Caco-2 (cell line): ENCODE measurements around the gene CYREN. TPM values are rescaled to one million over a fixed set of nuclear protein-coding genes. Genes with fewer than 3 reads are reported as not detected.
"Not testable (repeated sequence)": the region's sequence is repeated elsewhere in the genome, so short reads cannot be mapped to it uniquely, and the experiment has no call there.

ENCODE experiments used
- BruUV-seq: library from RNA; stranded (reverse); fragments of 400-500 nt; replicated peaks from 2 replicates; lab custom pipeline; 2021; lab: Mats Ljungman, UMichigan
- CTCF ChIA-PET: fragments of 300-600 bp; sonication (Branson Sonifier 250); formaldehyde crosslinking; loops from one replicate; lab custom pipeline; 2022; ENCODE audit warnings: antibody characterized with exemption; lab: Charles Lee
- POLR2A ChIA-PET: fragments of 300-600 bp; sonication (Branson Sonifier 250); formaldehyde crosslinking; loops from one replicate; lab custom pipeline; 2022; ENCODE audit warnings: antibody characterized with exemption; lab: Charles Lee
- DNase-seq, 2 experiments: peaks; one replicate each; pipeline versions ENCODE4 v3.0.0 to v3.0.0-alpha.2; 2020 to 2022
- H3K27me3 ChIP-seq: replicated peaks from 2 replicates; pipeline ENCODE4 v1.6.0; 2011; ENCODE audit warnings: low read length; ENCODE audit not compliant: control insufficient read depth, insufficient read depth
- H3K36me3 ChIP-seq: 2 replicates; pipeline ENCODE4 v1.5.1; 2011; ENCODE audit warnings: low read length; ENCODE audit not compliant: control insufficient read depth, insufficient read depth
- H3K4me1 ChIP-seq: fragments of 250-450 bp; sonication (Bioruptor Pico); 2 replicates; pipeline ENCODE4 v1.5.1; 2020; ENCODE audit warnings: mild to moderate bottlenecking
- H3K4me3 ChIP-seq: 2 replicates; pipeline ENCODE4 v1.5.1; 2011; ENCODE audit warnings: low read depth, mild to moderate bottlenecking, control low read depth, low read length
- H3K9me3 ChIP-seq: fragments of 250-450 bp; sonication (Bioruptor Pico); 2 replicates; pipeline ENCODE4 v1.5.1; 2020; ENCODE audit warnings: mild to moderate bottlenecking, moderate library complexity
- H3K27ac Mint-ChIP-seq: one replicate; pipeline ENCODE4 v1.8.0; 2022; ENCODE audit warnings: mixed read lengths; ENCODE audit not compliant: unreplicated experiment
- H3K27me3 Mint-ChIP-seq: one replicate; pipeline ENCODE4 v1.8.0; 2022; ENCODE audit warnings: mixed read lengths; ENCODE audit not compliant: insufficient read depth, unreplicated experiment
- H3K36me3 Mint-ChIP-seq: one replicate; pipeline ENCODE4 v1.8.0; 2022; ENCODE audit warnings: mild to moderate bottlenecking, mixed read lengths; ENCODE audit not compliant: insufficient read depth, unreplicated experiment
- H3K4me1 Mint-ChIP-seq: one replicate; pipeline ENCODE4 v1.8.0; 2022; ENCODE audit warnings: low read depth, mixed read lengths; ENCODE audit not compliant: unreplicated experiment
- H3K4me3 Mint-ChIP-seq: one replicate; pipeline ENCODE4 v1.8.0; 2022; ENCODE audit warnings: mild to moderate bottlenecking, moderate library complexity, mixed read lengths; ENCODE audit not compliant: unreplicated experiment
- H3K9me3 Mint-ChIP-seq: one replicate; pipeline ENCODE4 v1.8.0; 2022; ENCODE audit warnings: mixed read lengths; ENCODE audit not compliant: unreplicated experiment
- intact Hi-C: fragments of 100-400 bp; cut with micrococcal nuclease; formaldehyde crosslinking; loops from one replicate; pipeline ENCODE4 v1.10.0; 2022; ENCODE audit not compliant: unreplicated experiment
- total RNA-seq: library from RNA; stranded (reverse); gene quantifications from 2 replicates; pipeline ENCODE4 v1.2.3, GENCODE V29; 2022
- TF ChIP-seq, protein P1 (sequence below), 2 experiments: fragments of 200-600 bp in 1 of 2; IDR thresholded peaks; 1 replicate in 1 of 2; 2 replicates in 1 of 2; pipeline versions ENCODE4 v1.5.1 to v1.8.0; 2011 to 2022; ENCODE audit warnings: antibody characterized with exemption in 1 of 2, control low read depth in 1 of 2, inconsistent platforms in 1 of 2, low read depth in 1 of 2, low read length in 1 of 2, mild to moderate bottlenecking in 1 of 2, moderate library complexity in 1 of 2; ENCODE audit not compliant: insufficient read depth in 1 of 2, severe bottlenecking in 1 of 2, unreplicated experiment in 1 of 2

CYREN gene
- total RNA-seq, 1 experiment from 2014 or later = 60.9 TPM

GRCh38 chr7:135128931-135129330 is 41.6 kb downstream of the CYREN start:
- BruUV-seq = no TSS peak
- no peaks in the 10 kb centered on the region for H3K4me1 Mint-ChIP-seq

DNA sequence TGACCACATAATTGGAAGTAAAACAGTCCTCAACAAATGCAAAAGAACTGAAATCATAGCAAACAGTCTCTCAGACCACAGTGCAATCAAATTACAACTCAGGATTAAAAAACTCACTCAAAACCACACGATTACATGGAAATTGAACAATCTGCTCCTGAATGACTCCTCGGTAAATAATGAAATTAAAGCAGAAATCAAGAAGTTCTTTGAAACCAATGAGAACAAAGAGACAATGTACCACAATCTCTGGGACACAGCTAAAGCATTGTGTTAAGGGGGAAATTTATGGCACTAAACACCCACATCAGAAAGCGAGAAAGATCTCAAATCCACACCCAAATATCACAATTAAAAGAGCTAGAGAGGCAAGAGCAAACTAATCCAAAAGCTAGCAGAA is 45.9 kb downstream of the CYREN start:
- H3K36me3 Mint-ChIP-seq, intact Hi-C loops, H3K4me3 Mint-ChIP-seq, H3K27ac Mint-ChIP-seq, H3K27me3 Mint-ChIP-seq, DNase-seq, H3K4me1 Mint-ChIP-seq, POLR2A ChIA-PET, CTCF ChIA-PET, H3K27me3 ChIP-seq, BruUV-seq, H3K36me3 ChIP-seq, H3K4me3 ChIP-seq, H3K4me1 ChIP-seq: not testable (repeated sequence)
- H3K9me3 Mint-ChIP-seq = peaks cover 13% of the 10 kb centered on the region
- H3K9me3 ChIP-seq = peaks cover 15% of the 10 kb centered on the region; the same call in 1 of the 2 replicates

More at GRCh38 chr7:135128931-135129330, 41.6 kb downstream of the CYREN start:
- TF ChIP-seq, protein P1, sequence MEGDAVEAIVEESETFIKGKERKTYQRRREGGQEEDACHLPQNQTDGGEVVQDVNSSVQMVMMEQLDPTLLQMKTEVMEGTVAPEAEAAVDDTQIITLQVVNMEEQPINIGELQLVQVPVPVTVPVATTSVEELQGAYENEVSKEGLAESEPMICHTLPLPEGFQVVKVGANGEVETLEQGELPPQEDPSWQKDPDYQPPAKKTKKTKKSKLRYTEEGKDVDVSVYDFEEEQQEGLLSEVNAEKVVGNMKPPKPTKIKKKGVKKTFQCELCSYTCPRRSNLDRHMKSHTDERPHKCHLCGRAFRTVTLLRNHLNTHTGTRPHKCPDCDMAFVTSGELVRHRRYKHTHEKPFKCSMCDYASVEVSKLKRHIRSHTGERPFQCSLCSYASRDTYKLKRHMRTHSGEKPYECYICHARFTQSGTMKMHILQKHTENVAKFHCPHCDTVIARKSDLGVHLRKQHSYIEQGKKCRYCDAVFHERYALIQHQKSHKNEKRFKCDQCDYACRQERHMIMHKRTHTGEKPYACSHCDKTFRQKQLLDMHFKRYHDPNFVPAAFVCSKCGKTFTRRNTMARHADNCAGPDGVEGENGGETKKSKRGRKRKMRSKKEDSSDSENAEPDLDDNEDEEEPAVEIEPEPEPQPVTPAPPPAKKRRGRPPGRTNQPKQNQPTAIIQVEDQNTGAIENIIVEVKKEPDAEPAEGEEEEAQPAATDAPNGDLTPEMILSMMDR (IDR thresholded peaks at IDR 0.05; ENCODE audit: insufficient read depth in 1 of 2, low read depth in 1 of 2, low read length in 1 of 2, severe bottlenecking in 1 of 2, unreplicated experiment in 1 of 2) = no peak
- H3K36me3 Mint-ChIP-seq = no peaks in the 10 kb centered on the region
- H3K9me3 Mint-ChIP-seq = peaks cover 10% of the 10 kb centered on the region
- H3K27me3 Mint-ChIP-seq = no peaks in the 10 kb centered on the region
- no peak overlapping the region for H3K4me3 Mint-ChIP-seq
- no peak overlapping the region for H3K4me3 ChIP-seq
- no peak overlapping the region for H3K27ac Mint-ChIP-seq
- intact Hi-C loops = no loop called here
- no peaks in the 10 kb centered on the region for H3K27me3 ChIP-seq
- H3K9me3 ChIP-seq = no peaks in the 10 kb centered on the region; the same call in 1 of the 2 replicates
- ChIA-PET POLR2A (no interaction called here), CTCF (no interaction called here)
- no peaks in the 10 kb centered on the region for H3K4me1 ChIP-seq
- H3K36me3 ChIP-seq = no peaks in the 10 kb centered on the region
- no peak for DNase-seq

DNA sequence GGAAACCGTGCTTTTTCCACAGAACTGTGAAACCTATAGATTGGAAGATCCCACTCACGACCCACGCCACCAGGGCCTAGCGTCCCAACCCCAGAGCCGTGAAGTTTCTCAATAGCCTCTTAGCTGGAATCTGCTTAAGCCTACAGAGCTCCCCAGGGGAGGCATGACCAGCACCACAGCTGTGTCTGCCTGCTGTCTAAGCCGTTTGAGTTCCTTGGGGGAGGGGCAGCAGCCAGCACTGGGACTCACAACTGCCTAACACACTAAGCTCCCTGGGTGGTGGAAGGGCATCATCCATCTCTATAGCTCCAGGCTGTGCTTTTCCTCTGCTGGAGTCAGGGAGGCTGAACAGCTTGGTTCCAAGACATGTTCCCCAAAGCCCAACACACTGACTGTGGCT is 48.6 kb downstream of the CYREN start:
- POLR2A ChIA-PET = no interaction called here
- H3K9me3 ChIP-seq = peaks cover 15% of the 10 kb centered on the region; the same call in 1 of the 2 replicates
- no peaks in the 10 kb centered on the region for H3K36me3 ChIP-seq
- BruUV-seq = no TSS peak
- H3K9me3 Mint-ChIP-seq = peaks cover 26% of the 10 kb centered on the region
- no peaks in the 10 kb centered on the region for H3K27me3 Mint-ChIP-seq
- H3K4me1 ChIP-seq = peaks cover 2% of the 10 kb centered on the region; the same call in 1 of the 2 replicates
- no peaks in the 10 kb centered on the region for H3K27me3 ChIP-seq
- H3K27ac Mint-ChIP-seq = no peak overlapping the region
- no peaks in the 10 kb centered on the region for H3K36me3 Mint-ChIP-seq
- TF ChIP-seq, protein P1 (IDR thresholded peaks at IDR 0.05; ENCODE audit: insufficient read depth in 1 of 2, low read depth in 1 of 2, low read length in 1 of 2, severe bottlenecking in 1 of 2, unreplicated experiment in 1 of 2) = no peak
- H3K4me3 ChIP-seq = no peak overlapping the region
- no peak overlapping the region for H3K4me3 Mint-ChIP-seq
- no peaks in the 10 kb centered on the region for H3K4me1 Mint-ChIP-seq
- no peak for DNase-seq
- CTCF ChIA-PET = no interaction called here
- intact Hi-C loops = no loop called here
